HG03442 (cell line): Measurements from ENCODE around the gene LZTFL1.
"Not testable (repeated sequence)": the region's sequence is repeated elsewhere in the genome, so short reads cannot be mapped to it uniquely, and the experiment has no call there.

Experiments
- ATAC-seq: cut with Tn5 transposase; IDR thresholded peaks from one replicate; pipeline ENCODE4 v1.9.1; 2021; ENCODE audit warnings: mild to moderate bottlenecking, moderate library complexity; ENCODE audit not compliant: unreplicated experiment

LZTFL1 gene

GRCh38 chr3:45865563-45865962 is 23.6 kb upstream of the LZTFL1 start:
- no peak for ATAC-seq

- ATAC-seq, result peak; percentile 74
Observed at GRCh38 chr3:45864760-45865519, 23.0 kb upstream of the LZTFL1 start.

GRCh38 chr3:45861043-45861719 is 19.3 kb upstream of the LZTFL1 start:
- peak; percentile 57 for ATAC-seq

GRCh38 chr3:45860481-45860880 is 18.6 kb upstream of the LZTFL1 start:
- no peak for ATAC-seq

GRCh38 chr3:45858809-45859543 is 17.1 kb upstream of the LZTFL1 start:
- no peak for ATAC-seq

GRCh38 chr3:45857024-45857423 is 15.1 kb upstream of the LZTFL1 start:
- not testable (repeated sequence) for ATAC-seq

GRCh38 chr3:45856323-45856722 is 14.4 kb upstream of the LZTFL1 start:
- not testable (repeated sequence) for ATAC-seq

- no peak for ATAC-seq
Observed at GRCh38 chr3:45852828-45853227, 10.9 kb upstream of the LZTFL1 start.

GRCh38 chr3:45848392-45848791 is 6.5 kb upstream of the LZTFL1 start:
- ATAC-seq, result no peak

- ATAC-seq, result no peak
Observed at GRCh38 chr3:45844616-45845015, 2.7 kb upstream of the LZTFL1 start.

GRCh38 chr3:45842851-45843625 is 1.1 kb upstream of the LZTFL1 start:
- ATAC-seq, result no peak

GRCh38 chr3:45841420-45841756 is 531 bp downstream of the LZTFL1 start:
- ATAC-seq, result peak; percentile 25

GRCh38 chr3:45838466-45838865 is 3.5 kb downstream of the LZTFL1 start:
- no peak for ATAC-seq

GRCh38 chr3:45832699-45833098 is 9.2 kb downstream of the LZTFL1 start:
- no peak for ATAC-seq

- ATAC-seq, result no peak
Observed at GRCh38 chr3:45830121-45830520, 11.8 kb downstream of the LZTFL1 start.

- no peak for ATAC-seq
Observed at GRCh38 chr3:45826908-45827307, 15.0 kb downstream of the LZTFL1 start.

- ATAC-seq, result no peak
Observed at GRCh38 chr3:45826321-45826720, 15.6 kb downstream of the LZTFL1 start.

GRCh38 chr3:45821127-45821526 is 20.8 kb downstream of the LZTFL1 start:
- no peak for ATAC-seq

- no peak for ATAC-seq
Observed at GRCh38 chr3:45819543-45819942, 22.4 kb downstream of the LZTFL1 start.

GRCh38 chr3:45817831-45818522 is 23.9 kb downstream of the LZTFL1 start:
- ATAC-seq, result no peak

- no peak for ATAC-seq
Observed at GRCh38 chr3:45816544-45816943, 25.4 kb downstream of the LZTFL1 start.
